ENCODE results near the gene SMIM32. TPM values are rescaled to one million over a fixed set of nuclear protein-coding genes. Genes with fewer than 3 reads are reported as not detected.

SMIM32 gene
- total and polyA plus RNA-seq, 2 donors (not counting 1 experiment from before 2014, with no cell fraction given): not detected

DNA sequence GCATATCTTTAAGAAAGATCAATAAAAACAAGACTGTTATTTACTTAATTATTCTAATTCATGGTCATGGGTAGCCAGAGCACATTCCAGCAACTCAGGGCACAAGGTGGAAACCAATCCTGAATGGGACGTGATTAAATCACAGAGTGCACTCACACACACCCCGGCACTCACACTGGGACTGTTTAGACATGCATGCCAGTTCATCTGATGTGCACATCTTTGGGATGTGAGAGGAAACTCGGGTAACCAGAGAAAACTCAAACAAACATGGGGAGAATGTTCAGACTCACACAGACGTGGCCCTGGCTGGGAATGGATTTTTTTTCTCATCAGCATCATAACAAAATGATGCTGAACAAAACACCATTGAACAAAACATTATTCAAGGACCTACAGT lies 31.0 kb downstream of the SMIM32 start:
- H3K27ac ChIP-seq (ENCODE audit: insufficient read depth, low read length): no peak overlapping the region
- H3K79me2 ChIP-seq (ENCODE audit: control insufficient read depth, insufficient read depth, low read length): peaks cover 18% of the 10 kb centered on the region
- no peak overlapping the region for H3K4me3 ChIP-seq (replicated peaks in 1 of 4; ENCODE audit: control extremely low read depth in 1 of 4, insufficient read depth in 1 of 4, low read depth in 3 of 4, low read length in 4 of 4)
- DNase-seq (ENCODE audit: low read depth in 2 of 2): no peak
- no peaks in the 10 kb centered on the region for H4K20me1 ChIP-seq (ENCODE audit: control insufficient read depth, extremely low read depth, insufficient read depth, low read length)
- H3K9ac ChIP-seq (ENCODE audit: insufficient read depth, low read length): no peak overlapping the region
- H3K4me1 ChIP-seq (ENCODE audit: control insufficient read depth, extremely low read depth, insufficient read depth, low read length): peaks cover 3% of the 10 kb centered on the region
- H2AFZ ChIP-seq (ENCODE audit: low read length): no peak overlapping the region
- H3K27me3 ChIP-seq (ENCODE audit: control insufficient read depth, insufficient read depth, low read length): no peaks in the 10 kb centered on the region
- no peaks in the 10 kb centered on the region for H3K9me3 ChIP-seq (ENCODE audit: control insufficient read depth, insufficient read depth, low read depth, low read length)
- H3K36me3 ChIP-seq (ENCODE audit: control insufficient read depth, insufficient read depth, low read length): peaks cover 2% of the 10 kb centered on the region
- TF ChIP-seq CTCF (conservative IDR thresholded peaks at IDR 0.05 in 1 of 2, IDR thresholded peaks at IDR 0.05 in 1 of 2; ENCODE audit: low read depth in 1 of 2, low read length in 2 of 2) (no peak), EZH2 (IDR thresholded peaks at IDR 0.05; ENCODE audit: low read length, missing control alignments) (no peak)
- H3K4me2 ChIP-seq (ENCODE audit: extremely low read depth, insufficient read depth, low read length): no peak overlapping the region

DNA sequence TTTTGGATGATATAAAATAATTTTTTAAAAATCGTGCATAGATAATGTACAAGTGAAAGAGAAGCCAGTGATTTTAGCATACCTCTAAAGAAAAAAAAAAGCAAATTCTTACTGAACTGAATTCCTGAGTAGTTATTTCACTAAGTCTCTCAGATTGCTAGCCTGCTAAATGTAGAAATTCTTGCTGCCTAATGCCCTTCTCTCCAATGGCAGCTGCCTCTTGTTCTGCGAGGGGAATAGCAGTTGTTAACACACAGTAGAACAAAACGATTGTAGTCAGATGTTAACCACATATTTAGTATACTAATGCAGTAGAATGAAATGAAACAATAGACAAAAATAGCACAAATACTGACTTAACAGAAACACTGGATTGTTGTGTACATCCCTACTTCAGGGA lies 33.5 kb downstream of the SMIM32 start:
- Histone ChIP-seq H3K4me3 (replicated peaks in 1 of 4; ENCODE audit: control extremely low read depth in 1 of 4, insufficient read depth in 1 of 4, low read depth in 3 of 4, low read length in 4 of 4) (no peak overlapping the region), H3K27me3 (ENCODE audit: control insufficient read depth, insufficient read depth, low read length) (no peaks in the 10 kb centered on the region), H3K4me2 (ENCODE audit: extremely low read depth, insufficient read depth, low read length) (no peak overlapping the region), H3K79me2 (ENCODE audit: control insufficient read depth, insufficient read depth, low read length) (peaks cover 33% of the 10 kb centered on the region), H3K36me3 (ENCODE audit: control insufficient read depth, insufficient read depth, low read length) (peaks cover 7% of the 10 kb centered on the region), H4K20me1 (ENCODE audit: control insufficient read depth, extremely low read depth, insufficient read depth, low read length) (no peaks in the 10 kb centered on the region), H2AFZ (ENCODE audit: low read length) (no peak overlapping the region), H3K9ac (ENCODE audit: insufficient read depth, low read length) (no peak overlapping the region), H3K4me1 (ENCODE audit: control insufficient read depth, extremely low read depth, insufficient read depth, low read length) (peaks cover 3% of the 10 kb centered on the region), H3K9me3 (ENCODE audit: control insufficient read depth, insufficient read depth, low read depth, low read length) (no peaks in the 10 kb centered on the region), H3K27ac (ENCODE audit: insufficient read depth, low read length) (no peak overlapping the region)
- peak in 1 of 2 donors; percentile 75 for DNase-seq (ENCODE audit: low read depth in 2 of 2)
- TF ChIP-seq EZH2 (IDR thresholded peaks at IDR 0.05; ENCODE audit: low read length, missing control alignments) (no peak), CTCF (conservative IDR thresholded peaks at IDR 0.05 in 1 of 2, IDR thresholded peaks at IDR 0.05 in 1 of 2; ENCODE audit: low read depth in 1 of 2, low read length in 2 of 2) (no peak)

DNA sequence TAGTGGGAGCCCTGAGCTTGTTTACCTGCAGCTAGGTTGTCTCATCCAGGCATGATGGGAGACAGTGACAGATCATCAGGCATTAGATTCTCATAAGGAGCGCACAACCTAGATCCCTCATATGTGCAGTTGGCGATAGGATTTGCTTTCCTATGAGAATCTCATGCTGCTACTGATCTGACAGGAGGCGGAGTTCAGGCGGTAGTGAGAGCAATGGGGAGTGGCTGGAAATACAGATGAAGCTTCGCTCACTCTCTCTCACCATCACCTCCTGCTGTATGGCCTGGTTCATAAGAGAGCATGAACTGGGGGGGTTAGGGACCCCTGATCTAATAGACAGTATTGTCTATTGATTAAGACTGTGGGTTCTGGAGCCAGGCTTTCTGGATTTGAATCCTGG lies 35.4 kb downstream of the SMIM32 start:
- DNase-seq (ENCODE audit: low read depth in 2 of 2): no peak
- Histone ChIP-seq H3K4me3 (replicated peaks in 1 of 4; ENCODE audit: control extremely low read depth in 1 of 4, insufficient read depth in 1 of 4, low read depth in 3 of 4, low read length in 4 of 4) (no peak overlapping the region), H3K79me2 (ENCODE audit: control insufficient read depth, insufficient read depth, low read length) (peaks cover 42% of the 10 kb centered on the region), H4K20me1 (ENCODE audit: control insufficient read depth, extremely low read depth, insufficient read depth, low read length) (no peaks in the 10 kb centered on the region), H3K4me1 (ENCODE audit: control insufficient read depth, extremely low read depth, insufficient read depth, low read length) (peaks cover 3% of the 10 kb centered on the region), H3K4me2 (ENCODE audit: extremely low read depth, insufficient read depth, low read length) (no peak overlapping the region), H3K27ac (ENCODE audit: insufficient read depth, low read length) (no peak overlapping the region), H3K9ac (ENCODE audit: insufficient read depth, low read length) (no peak overlapping the region), H3K9me3 (ENCODE audit: control insufficient read depth, insufficient read depth, low read depth, low read length) (no peaks in the 10 kb centered on the region), H3K27me3 (ENCODE audit: control insufficient read depth, insufficient read depth, low read length) (no peaks in the 10 kb centered on the region), H3K36me3 (ENCODE audit: control insufficient read depth, insufficient read depth, low read length) (peaks cover 7% of the 10 kb centered on the region), H2AFZ (ENCODE audit: low read length) (no peak overlapping the region)
- no peak for TF ChIP-seq EZH2 (IDR thresholded peaks at IDR 0.05; ENCODE audit: low read length, missing control alignments)
- no peak for TF ChIP-seq CTCF (conservative IDR thresholded peaks at IDR 0.05 in 1 of 2, IDR thresholded peaks at IDR 0.05 in 1 of 2; ENCODE audit: low read depth in 1 of 2, low read length in 2 of 2)

Data from fibroblast of lung (primary cell).